ENCODE measurements around the gene PRDX5.

The PRDX5 gene

GRCh38 chr11:64290352-64291261, 27.3 kb upstream of the PRDX5 start:
- DNase-seq: no peak

- DNase-seq: no peak
Observed at GRCh38 chr11:64291262-64291751, 26.6 kb upstream of the PRDX5 start, which contains the start of gene KCNK4. KCNK4 (plus strand) TSS chr11:64291302; CDS start chr11:64293019, 1,717 bp downstream.

GRCh38 chr11:64291752-64292459, 26.0 kb upstream of the PRDX5 start:
- no peak for DNase-seq

- no peak for DNase-seq
Observed at GRCh38 chr11:64292460-64293254, 25.3 kb upstream of the PRDX5 start.

GRCh38 chr11:64294774-64295173, 23.1 kb upstream of the PRDX5 start:
- no peak for DNase-seq

GRCh38 chr11:64295760-64296159, 22.2 kb upstream of the PRDX5 start:
- no peak for DNase-seq

GRCh38 chr11:64296236-64296635, 21.7 kb upstream of the PRDX5 start:
- no peak for DNase-seq

GRCh38 chr11:64296830-64297698, 20.9 kb upstream of the PRDX5 start:
- no peak for DNase-seq

GRCh38 chr11:64297699-64298358, 20.1 kb upstream of the PRDX5 start:
- no peak for DNase-seq

GRCh38 chr11:64298966-64299846, 18.7 kb upstream of the PRDX5 start:
- no peak for DNase-seq

GRCh38 chr11:64299847-64300648, 17.9 kb upstream of the PRDX5 start, which contains the start of gene CATSPERZ:
CATSPERZ (plus strand) TSS chr11:64300358; CDS start chr11:64300411, 53 bp downstream.
- DNase-seq: no peak

- DNase-seq: no peak
Observed at GRCh38 chr11:64303109-64304031, 14.6 kb upstream of the PRDX5 start.

GRCh38 chr11:64304032-64304315, 13.9 kb upstream of the PRDX5 start:
- no peak for DNase-seq

- peak; percentile 92 for DNase-seq
Observed at GRCh38 chr11:64304316-64305072, 13.4 kb upstream of the PRDX5 start.

GRCh38 chr11:64305075-64305690, 12.7 kb upstream of the PRDX5 start, which contains the start of gene ESRRA:
ESRRA (plus strand) TSS chr11:64305524; CDS start chr11:64307180, 1,656 bp downstream.
- peak; percentile 100 for DNase-seq

- DNase-seq: peak; percentile 74
Observed at GRCh38 chr11:64305691-64306562, 12.0 kb upstream of the PRDX5 start.

Measured in KG1 (cell line).